H9 (cell line): ENCODE results near the gene ZSCAN32. TPM values are rescaled to one million over a fixed set of nuclear protein-coding genes. Genes with fewer than 3 reads are reported as not detected.

Experiments
- DNase-seq: peaks from one replicate; pipeline ENCODE4 v3.0.0-alpha.2; 2017
- H2AFZ ChIP-seq: one replicate; pipeline ENCODE4 v1.6.1; 2013; ENCODE audit warnings: mild to moderate bottlenecking, low read length, control low read depth, moderate library complexity
- H2AK5ac ChIP-seq: 2 replicates; pipeline ENCODE4 v1.6.1; 2013; ENCODE audit warnings: low read length, control low read depth, mixed read lengths; ENCODE audit not compliant: insufficient read length
- H2BK120ac ChIP-seq: one replicate; pipeline ENCODE4 v1.6.1; 2013; ENCODE audit warnings: low read depth, mild to moderate bottlenecking, low read length, control low read depth, inconsistent platforms; ENCODE audit not compliant: poor library complexity, severe bottlenecking
- H2BK12ac ChIP-seq: 2 replicates; pipeline ENCODE4 v1.6.1; 2013; ENCODE audit warnings: low read length, control low read depth, mixed read lengths, low read depth; ENCODE audit not compliant: insufficient read length
- H2BK15ac ChIP-seq: 2 replicates; pipeline ENCODE4 v1.6.1; 2013; ENCODE audit warnings: low read depth, low read length, control low read depth
- H2BK20ac ChIP-seq: one replicate; pipeline ENCODE4 v1.6.1; 2013; ENCODE audit warnings: low read depth, mild to moderate bottlenecking, low read length, control low read depth, inconsistent platforms; ENCODE audit not compliant: poor library complexity, severe bottlenecking
- H2BK5ac ChIP-seq: 2 replicates; pipeline ENCODE4 v1.6.1; 2013; ENCODE audit warnings: low read length, control low read depth, mixed read lengths; ENCODE audit not compliant: insufficient read length
- H3K14ac ChIP-seq: 2 replicates; pipeline ENCODE4 v1.6.1; 2013; ENCODE audit warnings: low read length, control low read depth; ENCODE audit not compliant: insufficient read depth
- H3K18ac ChIP-seq: 2 replicates; pipeline ENCODE4 v1.6.1; 2013; ENCODE audit warnings: low read depth, mild to moderate bottlenecking, mixed read lengths, low read length, control low read depth; ENCODE audit not compliant: insufficient read length
- H3K23ac ChIP-seq: 2 replicates; pipeline ENCODE4 v1.6.1; 2013; ENCODE audit warnings: low read length, control low read depth, mixed read lengths, low read depth; ENCODE audit not compliant: insufficient read length
- H3K23me2 ChIP-seq: 2 replicates; pipeline ENCODE4 v1.6.1; 2013; ENCODE audit warnings: low read depth, mild to moderate bottlenecking, mixed read lengths, low read length, control low read depth; ENCODE audit not compliant: insufficient read length, poor library complexity, severe bottlenecking
- H3K27ac ChIP-seq: 2 replicates; pipeline ENCODE4 v1.5.1; 2013; ENCODE audit warnings: low read length, control low read depth, mixed read lengths, low read depth; ENCODE audit not compliant: insufficient read length
- H3K27me3 ChIP-seq: 2 replicates; pipeline ENCODE4 v1.6.1; 2013; ENCODE audit warnings: low read length, control low read depth, inconsistent platforms; ENCODE audit not compliant: insufficient read depth
- H3K4ac ChIP-seq: 2 replicates; pipeline ENCODE4 v1.6.1; 2013; ENCODE audit warnings: low read depth, mild to moderate bottlenecking, control low read depth, inconsistent platforms, low read length, moderate library complexity
- H3K4me1 ChIP-seq: 2 replicates; pipeline ENCODE4 v1.6.1; 2013; ENCODE audit warnings: low read length, control low read depth, inconsistent platforms; ENCODE audit not compliant: insufficient read depth
- H3K4me2 ChIP-seq: 2 replicates; pipeline ENCODE4 v1.6.1; 2013; ENCODE audit warnings: low read length, control low read depth, mixed read lengths; ENCODE audit not compliant: insufficient read length, insufficient read depth
- H3K56ac ChIP-seq: 2 replicates; pipeline ENCODE4 v1.6.1; 2013; ENCODE audit warnings: low read depth, mild to moderate bottlenecking, mixed read lengths, low read length, control low read depth; ENCODE audit not compliant: insufficient read length
- H3K79me1 ChIP-seq: 2 replicates; pipeline ENCODE4 v1.6.1; 2013; ENCODE audit warnings: low read depth, mild to moderate bottlenecking, moderate library complexity, low read length, control low read depth, inconsistent platforms; ENCODE audit not compliant: insufficient read depth, poor library complexity, severe bottlenecking
- H3K79me2 ChIP-seq: 2 replicates; pipeline ENCODE4 v1.6.1; 2013; ENCODE audit warnings: low read length, control low read depth, inconsistent platforms; ENCODE audit not compliant: insufficient read depth
- H3K9ac ChIP-seq: 2 replicates; pipeline ENCODE4 v1.6.1; 2013; ENCODE audit warnings: low read length, control low read depth, mixed read lengths; ENCODE audit not compliant: insufficient read length; ENCODE audit errors: extremely low read depth
- H3K9me3 ChIP-seq: one replicate; pipeline ENCODE4 v1.6.1; 2013; ENCODE audit warnings: low read depth, low read length, inconsistent platforms; ENCODE audit not compliant: control insufficient read depth
- H3T11ph ChIP-seq: one replicate; pipeline ENCODE4 v1.6.1; 2013; ENCODE audit warnings: mild to moderate bottlenecking, low read length, control low read depth, inconsistent platforms
- H4K20me1 ChIP-seq: one replicate; pipeline ENCODE4 v1.6.1; 2013; ENCODE audit not compliant: control insufficient read depth, insufficient read length, insufficient read depth
- H4K5ac ChIP-seq: 2 replicates; pipeline ENCODE4 v1.6.1; 2013; ENCODE audit warnings: low read depth, mild to moderate bottlenecking, mixed read lengths, low read length, control low read depth; ENCODE audit not compliant: insufficient read length
- H4K8ac ChIP-seq: replicated peaks from 2 replicates; pipeline ENCODE4 v1.6.1; 2013; ENCODE audit warnings: low read length, control low read depth, mixed read lengths, low read depth; ENCODE audit not compliant: insufficient read length
- H4K91ac ChIP-seq: 2 replicates; pipeline ENCODE4 v1.6.1; 2013; ENCODE audit warnings: low read depth, mild to moderate bottlenecking, moderate library complexity, mixed read lengths, low read length, control low read depth; ENCODE audit not compliant: insufficient read length
- H3K27ac Mint-ChIP-seq, 3 experiments: 2 replicates in 2 of 3; 3 replicates in 1 of 3; pipeline ENCODE4 v1.8.0; 2020 to 2021; ENCODE audit warnings: mixed read lengths in 3 of 3, mild to moderate bottlenecking in 1 of 3, moderate library complexity in 1 of 3
- H3K27me3 Mint-ChIP-seq: 2 replicates; pipeline ENCODE4 v1.8.0; 2021; ENCODE audit warnings: low read depth, mild to moderate bottlenecking, moderate library complexity, mixed read lengths
- H3K36me3 Mint-ChIP-seq, 3 experiments: 2 replicates in 2 of 3; 3 replicates in 1 of 3; pipeline ENCODE4 v1.8.0; 2020 to 2021; ENCODE audit warnings: low read depth in 3 of 3, mixed read lengths in 3 of 3; ENCODE audit not compliant: insufficient read depth in 1 of 3
- H3K4me1 Mint-ChIP-seq, 2 experiments: 2 replicates each; pipeline ENCODE4 v1.8.0; 2020; ENCODE audit warnings: mixed read lengths in 2 of 2
- H3K4me3 Mint-ChIP-seq, 2 experiments: 2 replicates in 1 of 2; 3 replicates in 1 of 2; pipeline ENCODE4 v1.8.0; 2020 to 2021; ENCODE audit warnings: mild to moderate bottlenecking in 2 of 2, mixed read lengths in 2 of 2, moderate library complexity in 1 of 2
- H3K9me3 Mint-ChIP-seq, 2 experiments: 2 replicates in 1 of 2; 3 replicates in 1 of 2; pipeline ENCODE4 v1.8.0; 2020; ENCODE audit warnings: mild to moderate bottlenecking in 2 of 2, mixed read lengths in 2 of 2, moderate library complexity in 1 of 2
- CTCF ChIP-seq: fragments of 200-600 bp; sonication (generic); conservative IDR thresholded peaks from 3 replicates; pipeline ENCODE4 v1.8.0; 2021; ENCODE audit warnings: antibody characterized with exemption, mild to moderate bottlenecking
- WGBS: extraction: QIAGEN DNeasy Blood & Tissue Kit; methylation state at CpG from one replicate; pipeline ENCODE4 v1.1.7; 2013; ENCODE audit warnings: missing lambda C conversion rate, low lambda C conversion rate, mixed read lengths; ENCODE audit not compliant: insufficient read length; ENCODE audit errors: extremely low coverage; 5-methylcytosine and 5-hydroxymethylcytosine counted together
- total RNA-seq: library from RNA; stranded (reverse); gene quantifications from 2 replicates; pipeline ENCODE4 v1.2.1, GENCODE V29; 2021

ZSCAN32 gene
- total RNA-seq, 1 experiment from 2014 or later: 18.0 TPM

- no peak overlapping the region for H3K9ac ChIP-seq
- peaks cover 11% of the 10 kb centered on the region for H3K9me3 ChIP-seq
- Mint-ChIP-seq H3K9me3 (peaks cover 58 to 71% of the 10 kb centered on the region in 2 experiments), H3K27me3 (peaks cover 14% of the 10 kb centered on the region), H3K36me3 (no peaks in the 10 kb centered on the region), H3K27ac (no peak overlapping the region), H3K4me1 (no peaks in the 10 kb centered on the region), H3K4me3 (no peak overlapping the region)
- no peak for TF ChIP-seq CTCF
- no peak overlapping the region for H2AK5ac ChIP-seq
- H2BK12ac ChIP-seq: no peak overlapping the region
- H2BK5ac ChIP-seq: no peak overlapping the region
- H2BK15ac ChIP-seq: no peak overlapping the region
- H4K20me1 ChIP-seq: no peaks in the 10 kb centered on the region
- no peak overlapping the region for H4K8ac ChIP-seq
- H2BK120ac ChIP-seq: no peak overlapping the region
- no peak overlapping the region for H3K18ac ChIP-seq
- no peak overlapping the region for H2AFZ ChIP-seq
- no peak overlapping the region for H3K23ac ChIP-seq
- no peaks in the 10 kb centered on the region for H3K79me2 ChIP-seq
- H2BK20ac ChIP-seq: no peak overlapping the region
- no peaks in the 10 kb centered on the region for H3K79me1 ChIP-seq
- no peaks in the 10 kb centered on the region for H3K27me3 ChIP-seq
- no peak overlapping the region for H4K91ac ChIP-seq
- H3K4me2 ChIP-seq: no peak overlapping the region
- H3K14ac ChIP-seq: no peak overlapping the region
- no peak overlapping the region for H3K27ac ChIP-seq
- DNase-seq: no peak
- no peak overlapping the region for H3K4ac ChIP-seq
- no peak overlapping the region for H4K5ac ChIP-seq
- no CpG with 5 or more reads among the region's 13 CpGs for WGBS
- H3T11ph ChIP-seq: no peak overlapping the region
- H3K4me1 ChIP-seq: no peaks in the 10 kb centered on the region
- H3K23me2 ChIP-seq: no peaks in the 10 kb centered on the region
- H3K56ac ChIP-seq: no peak overlapping the region
Measured at GRCh38 chr16:3349175-3349574, 51.6 kb downstream of the ZSCAN32 start.
